Liver (tissue), 9 donors: Measurements from ENCODE around the gene NADK. TPM values are rescaled to one million over a fixed set of nuclear protein-coding genes. Genes with fewer than 3 reads are reported as not detected.

ENCODE experiments used
- DNase-seq: peaks from one replicate; pipeline ENCODE4 v3.0.0-alpha.2; 2017; ENCODE audit warnings: low spot score
- H3K27ac ChIP-seq, 2 donors: one replicate each; pipeline ENCODE4 v1.7.0; 2013; ENCODE audit warnings: inconsistent platforms in 2 of 2, low read length in 2 of 2, control low read depth in 1 of 2, low read depth in 1 of 2, mild to moderate bottlenecking in 1 of 2
- H3K27me3 ChIP-seq, 4 donors: one replicate each; pipeline versions ENCODE4 v1.6.1 to v1.7.0; 2013; ENCODE audit warnings: low read length in 3 of 4, inconsistent platforms in 1 of 4, mild to moderate bottlenecking in 1 of 4, moderate library complexity in 1 of 4; ENCODE audit not compliant: control insufficient read depth in 4 of 4, insufficient read depth in 4 of 4
- H3K36me3 ChIP-seq, 4 donors: one replicate each; pipeline versions ENCODE4 v1.6.1 to v1.7.0; 2013; ENCODE audit warnings: low read length in 3 of 4, mild to moderate bottlenecking in 3 of 4, low read depth in 1 of 4, moderate library complexity in 1 of 4; ENCODE audit not compliant: control insufficient read depth in 4 of 4, insufficient read depth in 3 of 4
- H3K4me1 ChIP-seq, 4 donors: one replicate each; pipeline versions ENCODE4 v1.6.1 to v1.7.0; 2013; ENCODE audit warnings: low read length in 3 of 4, mild to moderate bottlenecking in 3 of 4, moderate library complexity in 1 of 4; ENCODE audit not compliant: control insufficient read depth in 4 of 4, insufficient read depth in 4 of 4
- H3K4me3 ChIP-seq, 3 donors: one replicate each; pipeline versions ENCODE4 v1.6.1 to v1.7.0; 2013; ENCODE audit warnings: low read length in 3 of 3, control low read depth in 1 of 3, low read depth in 1 of 3, mild to moderate bottlenecking in 1 of 3
- H3K9ac ChIP-seq, 2 donors: one replicate each; pipeline ENCODE4 v1.7.0; 2013; ENCODE audit warnings: low read length in 2 of 2, mild to moderate bottlenecking in 2 of 2, moderate library complexity in 2 of 2, control low read depth in 1 of 2, low read depth in 1 of 2
- H3K9me3 ChIP-seq, 4 donors: one replicate each; pipeline versions ENCODE4 v1.6.1 to v1.7.0; 2013; ENCODE audit warnings: low read length in 3 of 4; ENCODE audit not compliant: control insufficient read depth in 4 of 4
- ATF3 ChIP-seq: IDR thresholded peaks from 2 replicates; pipeline ENCODE4 v1.6.1; 2016; ENCODE audit warnings: antibody characterized with exemption
- CTCF ChIP-seq: fragments of 150-350 bp; IDR thresholded peaks from 2 replicates; pipeline ENCODE4 v1.5.1; 2017; ENCODE audit warnings: improper control_type of control experiment, low read depth, low read length; ENCODE audit not compliant: missing input control
- EGR1 ChIP-seq, 2 donors: IDR thresholded peaks; 2 replicates each; pipeline ENCODE4 v1.6.1; 2016 to 2018; ENCODE audit warnings: antibody characterized with exemption in 2 of 2, low read depth in 2 of 2
- FOXA1 ChIP-seq: IDR thresholded peaks from 2 replicates; pipeline ENCODE4 v1.6.1; 2016; ENCODE audit warnings: antibody characterized with exemption
- FOXA2 ChIP-seq: IDR thresholded peaks from 2 replicates; pipeline ENCODE4 v1.6.1; 2016; ENCODE audit warnings: antibody characterized with exemption
- GABPA ChIP-seq, 2 donors: IDR thresholded peaks in 1 of 2; conservative IDR thresholded peaks in 1 of 2; 2 replicates each; pipeline ENCODE4 v1.6.1; 2016; ENCODE audit warnings: antibody characterized with exemption in 2 of 2, mild to moderate bottlenecking in 1 of 2, moderate library complexity in 1 of 2
- HNF4A ChIP-seq, 2 donors: conservative IDR thresholded peaks; 2 replicates each; pipeline ENCODE4 v1.6.1; 2016; ENCODE audit warnings: antibody characterized with exemption in 2 of 2, mild to moderate bottlenecking in 2 of 2
- HNF4G ChIP-seq: IDR thresholded peaks from 2 replicates; pipeline ENCODE4 v1.6.1; 2016; ENCODE audit warnings: antibody characterized with exemption
- JUND ChIP-seq, 2 donors: IDR thresholded peaks; 2 replicates each; pipeline ENCODE4 v1.6.1; 2016; ENCODE audit warnings: antibody characterized with exemption in 2 of 2
- MAX ChIP-seq: IDR thresholded peaks from 2 replicates; pipeline ENCODE4 v1.6.1; 2016; ENCODE audit warnings: antibody characterized with exemption
- NR2F2 ChIP-seq: IDR thresholded peaks from 2 replicates; pipeline ENCODE4 v1.6.1; 2016; ENCODE audit warnings: antibody characterized with exemption
- RAD21 ChIP-seq, 2 donors: IDR thresholded peaks; 2 replicates each; pipeline ENCODE4 v1.6.1; 2016; ENCODE audit warnings: antibody characterized with exemption in 2 of 2, mild to moderate bottlenecking in 2 of 2
- REST ChIP-seq: IDR thresholded peaks from 2 replicates; pipeline ENCODE4 v1.6.1; 2016; ENCODE audit warnings: antibody characterized with exemption, mild to moderate bottlenecking
- RXRA ChIP-seq, 2 donors: IDR thresholded peaks; 2 replicates each; pipeline ENCODE4 v1.6.1; 2017 to 2018; ENCODE audit warnings: antibody characterized with exemption in 2 of 2, mild to moderate bottlenecking in 1 of 2
- SP1 ChIP-seq: IDR thresholded peaks from 2 replicates; pipeline ENCODE4 v1.6.1; 2018; ENCODE audit warnings: antibody characterized with exemption, mild to moderate bottlenecking
- YY1 ChIP-seq: IDR thresholded peaks from 2 replicates; pipeline ENCODE4 v1.6.1; 2016; ENCODE audit warnings: antibody characterized with exemption, mild to moderate bottlenecking
- ZBTB33 ChIP-seq: IDR thresholded peaks from 2 replicates; pipeline ENCODE4 v1.6.1; 2016; ENCODE audit warnings: antibody characterized with exemption
- WGBS: extraction: QIAGEN DNeasy Blood & Tissue Kit; methylation state at CpG from one replicate; pipeline ENCODE4 v1.1.7; 2013; 5-methylcytosine and 5-hydroxymethylcytosine counted together
- polyA plus RNA-seq, 2 donors: library from polyadenylated mRNA; stranded (reverse) in 1 of 2; unstranded in 1 of 2; fragments of 200-250 nt in 1 of 2; fragments of >200 nt in 1 of 2; fragmentation: Nextera tagmentation in 1 of 2; extraction: Ambion mirVana in 1 of 2; gene quantifications; one replicate each; pipeline versions ENCODE4 v1.2.1 to v1.2.3, GENCODE V29; 2013 to 2015
- total RNA-seq, 2 donors: library from RNA; depleted of rRNA; stranded (reverse); fragments of >200 nt; gene quantifications; one replicate each; pipeline ENCODE4 v1.2.3, GENCODE V29; 2014
- donor health status: healthy.
- donor health status: healthy.
- donor health status: healthy.
- donor health status: healthy.
- donor health status: healthy.

NADK gene
- total and polyA plus RNA-seq, 4 donors = 39.2 to 105 (median 83.6) TPM

- H3K4me1 ChIP-seq = peaks cover 6 to 27% (median 14%) of the 10 kb centered on the region in 4 donors
- H3K36me3 ChIP-seq = peaks cover 8 to 46% (median 32%) of the 10 kb centered on the region in 4 donors
- H3K27ac ChIP-seq = no peak overlapping the region
Measured at GRCh38 chr1:1784933-1785332, 6.7 kb upstream of the NADK start.

More at GRCh38 chr1:1784933-1785332, 6.7 kb upstream of the NADK start:
- no peak for DNase-seq
- WGBS = 94% methylated on average over 13 of the region's 13 CpGs
- TF ChIP-seq REST (no peak), ATF3 (no peak), CTCF (no peak), GABPA (IDR thresholded peaks at IDR 0.05 in 1 of 2, conservative IDR thresholded peaks at IDR 0.05 in 1 of 2) (no peak), MAX (no peak), NR2F2 (no peak), ZBTB33 (no peak), YY1 (no peak), HNF4A (conservative IDR thresholded peaks at IDR 0.05) (no peak), RXRA (IDR thresholded peaks at IDR 0.05) (no peak), HNF4G (no peak), FOXA2 (no peak), FOXA1 (no peak), SP1 (no peak), JUND (IDR thresholded peaks at IDR 0.05) (no peak), EGR1 (IDR thresholded peaks at IDR 0.05; ENCODE audit: low read depth in 2 of 2) (no peak), RAD21 (IDR thresholded peaks at IDR 0.05) (no peak)
- Histone ChIP-seq H3K9me3 (no peaks in the 10 kb centered on the region), H3K9ac (no peak overlapping the region), H3K27me3 (no peaks in the 10 kb centered on the region), H3K4me3 (no peak overlapping the region)
